Stimulated activated CD4-positive, alpha-beta T cell treated with anti-CD3 and anti-CD28 coated beads, Interleukin-1b, Interleukin-23, amount 100 ng/mL, for 4 hours (primary cell): Measurements from ENCODE around the gene SNAI3.

Source experiments
- DNase-seq, 2 donors: peaks; one replicate each; pipeline ENCODE4 v3.0.0-alpha.2; 2020; ENCODE audit warnings: low read depth in 2 of 2

Gene SNAI3

DNA sequence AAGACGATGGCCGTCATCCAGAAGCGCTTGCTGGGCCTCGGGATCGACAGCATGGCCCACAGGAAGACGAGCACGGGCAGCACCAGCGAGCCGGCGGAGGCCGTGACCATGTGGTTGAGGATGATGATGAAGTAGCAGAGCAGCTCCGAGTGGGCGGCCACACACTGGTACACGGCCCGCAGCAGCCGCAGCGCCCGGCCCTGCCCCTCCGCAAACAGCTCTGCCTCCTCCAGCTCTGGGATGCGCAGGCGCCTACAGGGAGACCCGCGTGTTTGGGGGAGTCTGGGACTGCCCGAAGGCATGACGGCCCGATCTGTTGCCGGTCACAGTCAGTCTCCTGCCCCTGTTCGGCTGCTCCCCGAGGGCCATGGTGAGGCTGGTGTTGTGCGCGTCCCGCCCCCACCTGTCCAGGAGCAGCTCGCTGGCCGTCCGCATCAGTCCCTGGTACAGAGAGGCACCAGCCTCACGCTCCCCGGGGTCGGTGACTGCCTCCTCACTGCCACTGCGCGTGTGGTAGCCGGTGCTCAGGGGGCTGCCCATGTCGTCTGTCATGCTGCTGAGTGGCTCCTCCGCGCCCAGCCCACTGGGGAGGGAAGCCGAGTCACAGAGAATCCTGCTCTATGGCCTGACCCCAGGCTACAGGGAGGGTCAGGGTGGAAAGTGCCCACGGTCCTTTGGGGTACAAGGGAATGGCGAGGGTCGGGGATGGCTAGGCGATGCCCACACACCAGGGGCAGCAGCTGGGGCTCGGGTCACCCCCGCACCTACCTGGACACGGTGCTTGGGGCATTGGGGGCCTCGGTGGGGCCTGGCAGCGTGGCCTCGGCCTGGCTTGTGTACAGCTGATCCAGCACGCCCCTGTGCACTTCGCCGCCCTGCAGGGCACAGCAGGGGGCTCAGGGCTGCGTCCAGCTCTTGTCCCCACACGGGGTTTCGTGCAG lies 35.8 kb upstream of the SNAI3 start:
- DNase-seq, result no peak

DNA sequence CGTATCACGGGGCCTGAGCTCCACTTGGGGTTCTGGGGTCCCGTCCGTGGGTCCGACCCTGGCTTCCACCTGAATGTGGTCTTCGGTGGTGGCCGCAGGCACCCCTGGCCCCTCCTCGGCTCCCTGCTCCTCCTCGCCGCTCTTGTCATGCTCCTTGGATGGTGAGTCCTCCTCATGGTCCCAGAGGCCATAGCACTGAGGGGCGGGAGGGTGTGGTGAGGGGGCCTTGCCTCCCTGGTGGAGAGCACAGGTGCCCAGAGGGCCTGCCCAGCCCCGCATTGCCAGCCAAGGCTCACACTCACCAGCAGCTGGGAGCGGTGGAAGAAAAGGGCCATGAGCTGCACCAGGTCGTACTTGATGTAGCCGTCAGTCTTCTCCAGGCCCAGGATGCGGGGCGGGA lies 34.9 kb upstream of the SNAI3 start:
- no peak for DNase-seq

DNA sequence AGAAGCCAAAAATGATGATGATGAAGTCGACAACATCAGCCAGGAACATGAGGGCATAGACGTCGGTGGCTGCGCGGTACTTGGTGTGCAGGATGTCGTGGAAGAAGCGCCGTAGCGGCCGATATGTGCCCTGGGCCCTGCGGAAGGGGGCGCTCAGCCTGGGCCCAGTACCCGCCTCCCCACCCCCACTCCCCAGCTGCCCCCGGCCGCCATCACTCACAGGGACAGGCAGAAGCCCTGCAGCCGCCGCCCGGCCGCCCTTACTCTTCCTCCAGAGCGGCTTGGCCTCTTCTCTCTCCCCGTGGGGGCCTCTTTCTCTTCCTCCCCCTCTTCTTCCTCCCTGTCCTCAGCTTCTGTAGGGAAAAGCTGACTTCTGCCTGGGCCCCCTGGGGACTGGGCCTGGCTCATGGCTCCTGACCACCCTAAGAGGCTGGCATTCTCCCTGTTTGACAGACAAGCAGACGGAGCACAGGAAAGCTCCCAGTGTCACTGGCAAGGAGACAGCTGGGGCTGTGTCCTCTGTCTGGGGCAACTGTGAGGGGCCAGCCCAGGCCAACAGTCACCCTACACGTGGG lies 34.2 kb upstream of the SNAI3 start:
- DNase-seq, result no peak

DNA sequence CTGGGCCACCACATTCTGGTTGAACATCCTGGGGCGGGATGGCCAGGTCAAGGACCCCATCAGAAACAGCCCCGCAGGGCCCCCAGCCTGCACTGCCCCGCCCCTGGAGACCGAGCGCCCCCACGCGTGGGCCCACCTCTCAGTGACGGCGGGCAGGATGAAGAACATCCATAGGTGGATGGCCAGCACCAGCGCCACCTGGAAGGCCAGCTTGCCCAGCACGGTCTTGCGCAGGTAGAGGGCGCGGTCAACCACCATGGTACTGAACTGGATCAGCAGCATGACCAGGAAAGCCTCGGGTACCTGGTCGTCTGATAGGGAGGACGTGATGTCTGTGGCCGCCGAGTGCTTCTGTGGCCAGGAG lies 33.6 kb upstream of the SNAI3 start:
- no peak for DNase-seq

DNA sequence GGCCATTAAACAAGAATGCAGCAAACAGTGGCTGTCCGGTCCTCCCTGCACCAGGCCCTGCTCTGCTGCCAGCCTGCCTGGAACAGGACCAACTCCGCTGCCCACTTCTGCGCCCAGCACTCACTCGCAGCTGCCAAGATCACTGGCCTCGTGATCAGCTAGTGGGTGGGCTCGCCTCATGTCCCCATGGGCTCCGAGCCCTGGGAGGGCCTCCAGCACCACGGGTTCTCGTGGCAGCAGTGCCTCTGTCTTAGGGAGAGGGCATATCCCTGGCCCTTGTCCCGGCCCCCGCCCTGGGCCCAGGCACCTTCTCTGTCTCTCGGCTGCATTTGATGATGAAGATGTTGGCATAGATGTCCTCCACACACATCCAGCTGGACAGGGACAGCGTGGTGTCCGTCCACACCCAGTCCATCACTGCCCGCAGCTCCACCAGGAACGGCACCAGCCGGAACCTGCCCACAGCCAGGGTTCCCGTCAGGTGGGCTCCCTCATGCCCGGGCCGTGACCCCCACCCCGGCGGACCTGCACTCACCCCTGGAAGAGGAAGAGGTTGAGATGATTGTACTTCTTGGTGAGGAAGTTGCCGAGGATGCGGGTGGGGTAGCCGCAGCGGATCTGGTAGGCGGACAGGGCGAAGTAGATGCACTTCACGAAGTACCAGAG lies 33.1 kb upstream of the SNAI3 start:
- DNase-seq, result no peak

DNA sequence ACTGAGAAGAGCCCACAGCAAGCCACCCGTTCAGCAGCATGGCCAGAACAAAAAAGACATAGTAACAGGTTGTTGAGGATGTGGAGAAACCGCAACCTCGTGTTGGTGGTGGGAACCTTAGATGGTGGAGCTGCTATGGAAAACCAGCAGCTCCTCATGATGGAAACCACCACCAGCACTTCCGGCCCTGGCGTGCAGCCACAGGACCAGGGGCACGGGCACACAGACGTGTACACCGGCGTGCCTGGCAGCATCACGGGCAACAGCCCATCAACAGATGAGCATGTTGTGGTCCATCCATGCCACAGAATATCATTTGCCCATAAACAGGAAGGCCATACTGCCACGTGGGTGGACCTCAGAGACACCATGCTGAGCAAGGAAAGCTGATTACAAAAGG lies 31.9 kb upstream of the SNAI3 start:
- no peak for DNase-seq

DNA sequence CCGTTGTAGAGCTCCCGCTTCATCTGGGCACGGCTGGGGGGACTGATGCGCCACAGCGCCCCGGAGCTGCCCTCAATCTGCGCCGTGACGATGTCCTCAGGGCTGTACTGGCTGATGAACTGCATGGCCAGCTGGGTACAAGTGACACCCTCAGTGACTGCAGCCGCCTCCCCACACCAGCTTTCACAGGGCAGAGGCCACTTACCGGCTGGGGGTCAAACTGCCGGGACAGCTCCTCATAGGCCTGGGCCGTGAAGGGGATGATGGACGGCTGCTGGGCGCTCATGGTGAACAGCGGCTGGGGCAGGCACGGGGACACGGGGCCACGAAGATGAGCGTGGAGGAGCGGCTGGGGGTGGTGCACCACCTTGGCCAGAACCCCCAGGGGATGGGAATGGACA lies 30.3 kb upstream of the SNAI3 start:
- no peak for DNase-seq

DNA sequence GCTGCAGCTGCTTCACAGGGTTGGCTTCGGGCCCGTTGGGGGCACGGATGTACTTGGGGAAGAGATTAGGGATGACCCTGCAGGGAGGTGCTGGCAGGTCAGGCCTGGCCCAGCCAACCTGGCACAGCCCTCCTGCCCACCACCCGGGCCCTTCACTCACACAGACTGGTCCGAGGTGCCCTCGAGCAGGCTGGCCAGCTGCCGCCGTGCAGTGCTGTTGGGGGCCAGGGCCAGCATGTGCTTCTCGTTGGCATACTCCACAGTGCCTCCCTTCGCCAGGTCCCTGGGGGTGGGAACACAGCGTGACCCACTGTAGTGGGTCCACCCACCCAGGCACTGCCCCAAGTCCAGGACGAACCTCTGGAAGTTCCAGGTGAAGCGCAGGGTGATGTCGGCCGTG lies 29.9 kb upstream of the SNAI3 start:
- no peak for DNase-seq

DNA sequence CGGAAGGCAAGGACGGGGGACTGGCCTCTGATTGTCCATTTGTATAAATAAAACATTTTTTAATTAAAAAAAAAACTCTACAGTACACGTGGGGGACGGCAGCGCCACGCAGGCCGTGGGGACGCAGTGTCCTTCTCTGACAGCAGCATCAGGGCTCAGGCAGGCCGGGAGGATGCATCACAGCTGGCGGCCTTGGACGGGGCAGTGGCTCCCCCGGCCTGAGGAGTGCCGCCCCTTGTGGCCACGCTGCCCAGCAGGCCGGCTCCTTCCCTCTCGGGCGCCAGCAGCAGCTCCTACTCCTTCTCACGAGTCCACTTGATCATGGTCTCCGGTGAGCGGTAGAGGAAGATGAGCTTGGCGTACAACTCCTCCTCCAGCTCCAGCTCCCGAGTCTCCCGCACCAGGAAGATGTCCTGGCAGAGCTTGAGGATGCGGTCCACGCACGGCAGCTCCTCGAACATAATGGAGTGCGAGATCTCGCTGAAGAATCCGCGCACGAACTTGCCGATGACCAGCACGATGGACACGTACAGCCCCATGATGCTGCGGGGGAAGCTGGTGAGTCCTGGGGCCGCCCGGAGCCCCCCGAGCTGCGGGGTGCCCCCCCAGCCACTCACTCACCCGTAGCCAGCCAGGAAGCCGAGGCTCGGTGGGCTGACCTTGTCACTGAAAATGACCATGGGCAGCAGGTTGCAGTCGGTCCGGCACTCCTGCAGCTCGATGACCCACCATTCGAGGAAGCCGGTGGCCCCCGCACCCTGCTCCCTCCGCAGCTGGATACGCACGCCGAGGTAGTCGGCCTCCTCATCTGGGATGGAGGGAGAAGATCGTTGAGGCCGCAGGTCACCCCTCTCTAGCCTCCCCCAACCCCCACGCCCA lies 29.2 kb upstream of the SNAI3 start:
- DNase-seq, result no peak

DNA sequence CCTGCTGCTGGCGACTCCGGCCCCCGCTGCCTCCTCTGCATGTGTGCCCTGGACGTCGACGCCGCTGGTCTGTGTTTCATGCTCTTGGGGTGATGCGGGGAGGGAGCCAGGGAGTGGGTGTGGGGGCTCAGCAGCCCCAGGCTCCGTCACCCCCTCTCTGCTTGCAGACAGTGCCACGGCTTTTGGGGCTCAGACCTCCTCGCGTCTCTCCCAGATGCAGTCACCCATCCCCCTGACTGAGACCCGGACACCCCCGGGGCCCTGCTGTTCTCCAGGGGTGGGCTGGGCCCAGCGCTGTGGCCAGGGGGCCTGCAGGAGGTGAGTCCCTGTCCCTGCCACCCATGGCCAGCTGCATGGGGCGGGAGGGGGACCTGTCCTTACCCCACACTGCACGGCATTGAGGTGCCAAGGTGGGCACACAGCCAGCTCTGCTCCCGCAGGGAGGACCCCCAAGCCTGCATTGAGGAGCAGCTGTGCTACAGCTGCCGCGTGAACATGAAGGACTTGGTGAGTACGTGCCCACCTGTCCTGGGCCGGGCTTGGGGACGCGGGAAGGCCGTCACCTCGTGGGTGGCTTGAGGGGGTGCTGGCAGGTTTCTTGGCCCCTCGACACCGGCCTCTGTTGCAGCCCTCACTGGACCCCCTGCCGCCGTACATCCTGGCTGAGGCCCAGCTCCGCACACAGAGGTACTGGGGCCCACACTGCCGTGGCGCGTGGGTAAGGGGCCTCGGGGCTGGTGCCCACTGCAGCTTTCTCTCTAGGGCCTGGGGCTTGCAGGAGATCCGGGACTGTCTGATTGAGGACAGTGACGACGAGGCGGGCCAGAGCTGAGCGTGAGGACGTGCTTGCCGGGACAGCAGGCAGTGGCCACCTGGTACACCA lies 28.4 kb upstream of the SNAI3 start:
- no peak for DNase-seq

DNA sequence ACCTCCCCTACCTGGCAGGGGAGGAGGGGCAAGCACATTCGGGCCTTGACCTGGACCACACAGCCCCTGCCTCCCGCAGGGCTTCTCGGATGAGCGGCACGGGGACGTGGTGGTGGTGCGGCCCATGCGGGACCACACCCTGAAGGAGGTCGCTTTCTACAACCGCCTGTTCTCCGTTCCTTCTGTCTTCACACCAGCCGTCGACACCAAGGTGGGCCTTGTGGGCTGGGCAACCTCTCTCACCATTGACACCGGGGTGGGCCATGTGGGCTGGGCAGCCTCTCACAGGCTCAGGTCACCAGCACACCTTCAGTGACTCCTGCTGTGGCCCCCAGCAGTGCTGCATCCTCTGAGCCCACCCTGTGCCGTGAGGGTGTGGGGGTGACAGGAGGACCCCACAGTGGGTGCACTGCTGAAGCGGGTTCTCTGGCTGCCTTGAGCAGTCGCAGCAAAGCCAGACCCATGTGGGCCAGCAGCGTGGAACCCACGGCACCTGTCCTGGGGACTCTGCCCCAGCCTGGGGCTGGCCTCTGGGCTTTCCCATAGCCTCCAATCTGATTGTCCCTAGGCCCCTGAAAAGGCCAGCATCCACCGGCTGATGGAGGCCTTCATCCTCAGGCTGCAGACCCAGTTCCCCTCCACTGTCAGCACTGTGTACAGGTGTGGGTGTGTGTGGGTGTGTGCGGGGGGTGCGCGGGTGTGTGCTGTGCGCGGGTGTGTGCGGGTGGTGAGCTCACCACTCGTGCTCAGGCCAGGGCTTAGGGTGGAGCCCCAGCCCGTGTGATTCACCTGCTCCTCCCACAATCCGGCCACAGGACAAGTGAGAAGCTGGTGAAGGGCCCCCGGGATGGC lies 27.5 kb upstream of the SNAI3 start:
- no peak for DNase-seq

DNA sequence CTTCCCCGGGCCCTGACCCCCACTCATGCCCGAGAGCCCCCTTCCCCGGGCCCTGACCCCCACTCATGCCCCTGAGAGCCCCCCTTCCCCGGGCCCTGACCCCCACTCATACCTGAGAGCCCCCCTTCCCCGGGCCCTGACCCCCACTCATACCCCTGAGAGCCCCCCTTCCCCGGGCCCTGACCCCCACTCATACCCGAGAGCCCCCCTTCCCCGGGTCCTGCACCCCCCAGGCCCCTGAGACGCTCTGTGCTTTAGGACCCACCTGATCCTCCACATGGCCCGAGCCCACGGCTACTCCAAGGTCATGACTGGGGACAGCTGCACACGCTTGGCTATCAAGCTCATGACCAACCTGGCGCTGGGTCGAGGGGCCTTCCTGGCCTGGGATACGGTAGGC lies 26.7 kb upstream of the SNAI3 start:
- DNase-seq, result no peak

DNA sequence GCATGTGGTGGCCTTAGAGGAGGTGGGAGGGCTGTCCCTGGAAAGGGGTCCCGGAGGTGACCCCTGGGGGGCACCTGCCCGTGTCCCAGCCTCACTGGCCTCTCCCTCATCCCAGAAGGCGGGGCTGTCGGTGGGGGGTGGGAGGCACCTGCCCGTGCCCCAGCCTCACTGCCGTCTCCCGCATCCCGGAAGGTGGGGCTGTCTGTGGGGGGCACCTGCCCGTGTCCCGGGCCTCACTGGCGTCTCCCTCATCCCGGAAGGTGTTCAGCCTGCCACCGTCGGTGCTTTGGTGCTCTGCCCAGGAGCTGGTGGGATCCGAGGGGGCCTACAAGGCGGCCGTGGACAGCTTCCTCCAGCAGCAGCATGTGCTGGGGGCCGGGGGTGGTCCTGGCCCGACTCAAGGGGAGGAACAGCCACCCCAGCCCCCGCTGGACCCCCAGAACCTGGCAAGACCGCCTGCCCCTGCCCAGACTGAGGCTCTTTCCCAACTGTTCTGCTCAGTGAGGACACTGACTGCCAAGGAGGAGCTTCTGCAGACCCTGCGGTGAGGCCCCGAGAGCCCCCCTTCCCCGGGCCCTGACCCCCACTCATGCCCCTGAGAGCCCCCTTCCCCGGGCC lies 26.2 kb upstream of the SNAI3 start:
- no peak for DNase-seq

DNA sequence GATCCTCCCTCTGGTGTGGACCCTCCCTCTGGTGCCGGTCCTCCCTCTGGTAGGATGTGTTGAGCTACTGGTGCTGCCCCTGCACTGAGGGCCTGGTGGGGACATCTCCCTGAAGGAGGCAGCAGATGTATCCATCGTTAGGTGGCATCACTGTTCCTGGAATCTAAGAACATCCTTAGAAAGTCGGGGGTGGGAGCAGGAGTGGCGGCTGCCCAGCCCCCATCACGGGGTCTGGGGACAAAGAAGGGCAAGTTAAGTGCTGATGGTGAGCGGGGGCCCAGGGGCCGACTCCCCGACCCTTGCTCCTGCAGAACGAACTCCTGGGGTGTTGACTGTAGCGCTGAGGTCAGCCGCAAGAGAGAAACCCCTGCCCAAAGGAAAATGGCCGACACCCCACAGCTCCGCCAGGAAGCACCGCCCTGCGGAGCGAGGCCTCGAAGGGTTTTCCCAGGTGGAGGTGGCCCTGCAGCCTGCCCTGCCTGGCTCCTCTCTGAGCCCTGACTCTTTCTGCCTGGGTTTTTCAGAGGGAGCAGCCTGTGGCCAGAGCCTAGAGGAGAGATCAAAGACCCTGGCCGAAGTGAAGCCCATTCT lies 25.5 kb upstream of the SNAI3 start:
- no peak for DNase-seq

DNA sequence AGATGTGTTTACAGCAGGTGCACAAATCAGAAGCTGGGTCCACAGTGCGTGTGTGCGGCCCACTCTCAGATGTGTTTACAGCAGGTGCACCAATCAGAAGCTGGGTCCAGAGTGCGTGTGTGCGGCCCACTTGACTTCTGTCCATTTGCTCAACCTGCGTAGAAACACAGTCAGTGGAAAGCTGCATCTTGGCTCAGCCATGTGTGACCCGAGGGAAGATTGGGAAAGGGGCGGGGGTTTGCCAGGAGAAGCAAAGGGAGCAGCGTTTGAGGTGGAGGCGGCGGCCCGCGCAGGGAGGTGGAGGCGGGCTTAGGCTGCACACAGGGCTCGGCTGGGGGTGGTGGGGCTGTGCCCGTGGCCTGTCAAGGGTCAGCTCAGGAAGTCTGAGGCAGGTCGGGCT lies 24.2 kb upstream of the SNAI3 start:
- no peak for DNase-seq

DNA sequence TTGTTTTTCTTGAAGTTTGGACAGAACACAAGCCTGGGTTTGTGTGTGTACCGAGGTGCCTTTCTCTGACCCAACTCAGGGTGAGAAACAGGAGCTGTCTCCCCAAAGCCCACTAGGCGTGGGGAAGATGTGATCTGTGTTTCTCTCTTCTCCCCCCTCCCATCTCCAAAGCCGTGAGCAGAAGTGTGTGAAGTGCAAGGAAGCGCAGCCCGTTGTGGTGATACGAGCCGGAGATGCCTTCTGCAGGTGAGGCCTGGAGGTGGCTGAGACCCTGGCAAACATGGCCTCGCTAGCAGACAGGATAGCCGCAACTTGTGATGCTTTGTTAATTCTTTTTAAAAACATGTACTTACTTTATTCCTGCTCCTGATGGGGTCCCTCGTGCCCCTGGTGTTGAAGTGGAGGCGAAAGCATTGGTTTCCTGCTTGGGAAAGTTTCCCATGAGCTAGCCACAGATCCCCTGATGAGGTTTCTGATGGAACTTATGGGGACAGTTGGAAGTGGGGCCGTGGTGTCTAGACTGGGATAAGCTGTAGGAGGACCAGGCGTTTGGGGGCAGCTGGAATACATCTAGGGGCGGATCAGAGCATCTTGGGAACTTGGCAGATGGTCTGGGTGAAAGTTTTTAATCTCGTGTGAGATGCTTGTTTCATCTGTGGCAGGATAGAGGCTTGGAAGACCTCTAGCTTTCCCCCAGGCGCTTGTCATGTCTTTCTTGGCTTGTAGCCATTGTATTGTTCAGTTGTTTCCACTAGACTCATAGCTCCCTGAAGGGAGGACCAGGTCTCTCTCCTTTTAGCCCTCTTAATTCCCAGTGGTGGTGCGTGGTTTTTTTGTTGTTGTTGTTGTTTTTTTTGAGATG lies 20.9 kb upstream of the SNAI3 start:
- DNase-seq, result no peak

DNA sequence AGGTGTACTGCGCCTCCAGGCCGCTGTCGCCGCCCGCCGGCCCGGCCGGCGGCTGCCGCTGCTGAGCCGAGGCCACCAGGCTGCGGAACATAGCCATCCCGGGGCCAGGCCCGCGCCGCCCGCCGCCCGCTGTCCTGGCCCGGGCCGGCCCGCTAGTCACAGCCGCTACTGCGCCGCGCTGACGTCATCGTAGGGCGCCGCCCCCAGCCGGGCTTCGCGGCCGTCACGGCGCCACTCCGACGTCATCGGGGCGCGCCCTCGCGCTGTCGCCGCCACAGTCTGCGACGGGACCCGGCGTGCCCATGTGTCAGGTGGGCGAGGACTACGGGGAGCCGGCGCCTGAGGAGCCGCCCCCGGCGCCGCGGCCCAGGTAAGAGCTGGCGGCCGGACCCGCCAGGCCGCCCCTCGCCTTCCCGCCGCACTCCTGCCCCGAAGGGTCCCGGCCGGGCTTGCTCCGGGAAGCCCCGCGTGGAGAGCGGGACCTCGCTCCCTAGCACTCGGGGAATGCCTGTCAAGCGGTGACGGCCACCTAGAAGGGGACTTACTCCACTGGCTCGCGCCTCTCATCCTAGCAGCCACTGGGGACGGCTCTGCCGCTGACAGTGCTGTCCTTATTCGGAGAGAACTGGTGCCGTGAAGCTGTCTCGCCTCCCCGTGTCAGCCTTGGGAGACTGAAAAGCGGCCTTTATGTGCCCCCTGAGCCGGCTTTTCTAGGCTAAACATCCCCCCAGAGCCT lies 20.1 kb upstream of the SNAI3 start, which contains the start of the genes CTU2 and RNF166:
CTU2 (plus strand) TSS at position 275 of the 736 bp plus-strand sequence; CDS start at position 303, 28 bp downstream.
RNF166 (minus strand) TSS at position 180 of the 736 bp plus-strand sequence; CDS start at position 97, 83 bp downstream.
- peak; percentile 87 to 95 for DNase-seq
